Astrocyte of the cerebellum (primary cell): ENCODE data around the gene BRCA1.

Experiments
- DNase-seq: peaks from one replicate; pipeline ENCODE4 v3.0.0-alpha.2; 2011; ENCODE audit warnings: low read depth
- H3K4me3 ChIP-seq: 2 replicates; pipeline ENCODE4 v1.5.1; 2011; ENCODE audit warnings: mild to moderate bottlenecking, low read depth, low read length, moderate library complexity
- in situ Hi-C: cut with HindIII; loops from 2 replicates; pipeline ENCODE4 v1.10.0; 2017; ENCODE audit warnings: low sequenced_read_pairs
- TF ChIP-seq, protein P1 (sequence below): IDR thresholded peaks from 2 replicates; pipeline ENCODE4 v1.5.1; 2012; ENCODE audit warnings: low read length, low read depth, moderate library complexity, mild to moderate bottlenecking; ENCODE audit errors: missing control alignments

BRCA1 gene

DNA sequence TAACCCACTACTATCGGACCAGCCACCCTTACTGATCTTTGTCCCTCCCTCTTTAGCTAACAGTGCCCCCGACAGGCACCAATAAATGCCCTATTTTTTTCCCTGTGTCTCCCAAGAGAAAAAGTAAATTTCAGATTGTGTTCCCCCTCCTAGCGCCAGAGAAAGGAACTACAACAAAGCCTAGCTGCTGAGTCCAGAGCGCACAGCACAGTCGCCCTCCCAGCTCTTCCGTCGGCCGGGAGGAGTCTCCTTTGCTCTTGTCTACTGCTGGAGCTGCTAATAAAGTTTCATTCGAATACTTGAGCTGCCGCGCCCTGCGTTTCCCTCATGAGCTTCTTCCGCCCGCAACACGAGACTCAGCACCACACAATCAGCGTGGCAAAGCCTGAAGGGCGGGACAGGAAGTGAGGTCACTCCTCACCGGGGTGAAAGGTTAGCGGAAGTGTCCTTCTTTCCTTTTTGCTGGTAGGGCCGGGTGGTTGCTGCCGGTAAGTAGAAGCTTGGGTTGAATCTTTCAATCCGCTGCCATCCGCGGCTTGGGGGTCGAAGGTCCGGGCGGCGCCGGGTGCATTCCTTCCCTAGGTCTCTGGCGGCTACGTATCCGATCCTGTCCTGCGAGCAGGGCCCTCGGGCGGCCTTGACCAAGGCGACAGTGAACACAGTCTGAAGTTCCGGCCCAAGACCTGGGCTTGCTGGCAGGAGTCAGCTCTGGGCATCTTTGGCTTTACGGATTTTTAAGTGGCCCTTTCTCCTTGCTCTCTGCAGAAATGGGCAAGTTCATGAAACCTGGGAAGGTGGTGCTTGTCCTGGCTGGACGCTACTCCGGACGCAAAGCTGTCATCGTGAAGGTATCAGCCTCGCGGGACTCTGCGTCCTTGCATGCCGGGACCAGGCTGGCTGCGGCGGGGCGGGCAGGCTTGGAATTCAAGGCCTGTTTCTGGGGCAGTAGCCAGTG is 126.9 kb downstream of the BRCA1 start, which contains the start of gene RPL27:
TSS of gene RPL27 (plus strand) at position 436 of the 955 bp plus-strand sequence. CDS start at position 768, 332 bp downstream.
- H3K4me3 ChIP-seq, result peak within 1 kb of the TSS; percentile 79
- DNase-seq, result peak; percentile 100
- TF ChIP-seq, protein P1, sequence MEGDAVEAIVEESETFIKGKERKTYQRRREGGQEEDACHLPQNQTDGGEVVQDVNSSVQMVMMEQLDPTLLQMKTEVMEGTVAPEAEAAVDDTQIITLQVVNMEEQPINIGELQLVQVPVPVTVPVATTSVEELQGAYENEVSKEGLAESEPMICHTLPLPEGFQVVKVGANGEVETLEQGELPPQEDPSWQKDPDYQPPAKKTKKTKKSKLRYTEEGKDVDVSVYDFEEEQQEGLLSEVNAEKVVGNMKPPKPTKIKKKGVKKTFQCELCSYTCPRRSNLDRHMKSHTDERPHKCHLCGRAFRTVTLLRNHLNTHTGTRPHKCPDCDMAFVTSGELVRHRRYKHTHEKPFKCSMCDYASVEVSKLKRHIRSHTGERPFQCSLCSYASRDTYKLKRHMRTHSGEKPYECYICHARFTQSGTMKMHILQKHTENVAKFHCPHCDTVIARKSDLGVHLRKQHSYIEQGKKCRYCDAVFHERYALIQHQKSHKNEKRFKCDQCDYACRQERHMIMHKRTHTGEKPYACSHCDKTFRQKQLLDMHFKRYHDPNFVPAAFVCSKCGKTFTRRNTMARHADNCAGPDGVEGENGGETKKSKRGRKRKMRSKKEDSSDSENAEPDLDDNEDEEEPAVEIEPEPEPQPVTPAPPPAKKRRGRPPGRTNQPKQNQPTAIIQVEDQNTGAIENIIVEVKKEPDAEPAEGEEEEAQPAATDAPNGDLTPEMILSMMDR, result peak; percentile 90
- in situ Hi-C loops, result no loop called here

DNA sequence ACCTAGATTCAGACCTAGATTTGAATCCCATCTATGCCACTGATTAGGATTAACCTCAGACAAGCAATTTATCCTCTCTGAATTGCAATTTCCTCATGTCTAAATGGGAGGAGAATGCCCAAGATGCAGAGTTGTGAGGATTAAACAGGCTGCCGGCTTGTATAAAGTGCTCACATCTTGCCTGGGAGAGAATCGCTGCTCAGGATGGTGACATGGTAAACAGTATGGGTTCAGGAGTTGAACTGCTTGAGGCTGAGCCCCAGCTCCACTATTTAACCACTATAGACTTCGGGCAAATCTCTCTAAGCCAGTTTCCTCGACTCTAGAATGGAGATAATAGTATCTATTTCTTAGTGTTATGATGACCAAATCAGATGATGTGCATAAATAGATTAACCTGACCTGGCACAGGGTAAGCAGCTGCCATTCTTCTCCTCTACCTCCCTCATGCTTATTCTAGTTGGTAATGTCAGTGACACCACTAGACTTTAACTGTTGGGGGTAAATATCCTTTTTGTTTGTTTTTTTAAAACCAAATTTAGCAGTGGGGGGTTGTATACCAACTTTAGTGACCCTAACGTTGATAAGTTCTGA is 127.7 kb downstream of the BRCA1 start:
- H3K4me3 ChIP-seq, result peak overlapping the region; percentile 12
- in situ Hi-C loops, result no loop called here

More for the DNA sequence above, 127.7 kb downstream of the BRCA1 start:
- TF ChIP-seq, protein P1, result no peak
- no peak for DNase-seq
